ENCODE measurements around the gene TOR1AIP2.
"Not testable (repeated sequence)": the region's sequence is repeated elsewhere in the genome, so short reads cannot be mapped to it uniquely, and the experiment has no call there.

Gene TOR1AIP2

DNA sequence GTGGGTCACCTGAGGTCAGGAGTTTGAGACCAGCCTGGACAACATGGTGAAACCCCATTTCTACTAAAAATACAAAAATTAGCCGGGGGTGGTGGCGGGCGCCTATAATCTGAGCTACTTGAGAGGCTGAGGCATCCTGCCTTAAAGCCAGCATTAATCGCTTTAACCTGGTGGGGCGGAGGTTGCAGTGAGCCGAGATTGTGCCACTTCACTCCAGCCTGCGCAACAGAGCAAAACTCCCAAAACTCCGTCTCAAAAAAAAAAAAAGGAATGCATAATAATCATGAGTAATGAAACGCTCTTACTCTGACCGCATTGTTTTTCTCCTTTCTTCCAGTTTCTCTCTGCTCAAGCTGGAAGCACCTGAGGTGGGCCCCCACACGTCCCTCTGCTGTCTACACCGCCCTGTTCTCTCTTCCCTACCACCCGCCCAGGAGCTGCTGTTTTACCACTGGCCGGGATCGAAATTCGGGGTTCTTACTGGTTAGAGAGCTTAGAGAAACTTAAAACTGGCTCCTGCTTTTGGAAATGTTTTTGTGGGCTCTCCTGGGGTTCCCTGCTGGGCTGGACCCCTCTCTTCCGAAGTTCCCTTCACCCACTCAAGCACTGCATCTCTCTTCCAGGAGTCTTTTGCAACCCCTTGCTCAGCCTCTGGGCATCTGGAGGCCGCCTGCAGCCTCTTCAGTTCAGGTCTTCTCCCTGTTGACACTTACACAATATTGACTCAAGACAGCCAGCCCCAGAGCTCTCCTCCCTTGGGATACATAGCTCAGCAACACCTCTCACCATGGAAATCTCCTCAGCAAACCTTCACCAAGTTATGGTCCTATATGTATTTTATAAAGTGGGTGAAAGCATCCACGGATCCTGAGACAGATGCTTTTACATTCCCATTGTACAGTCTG, 72.1 kb downstream of the TOR1AIP2 start:
- DNase-seq, result no peak

DNA sequence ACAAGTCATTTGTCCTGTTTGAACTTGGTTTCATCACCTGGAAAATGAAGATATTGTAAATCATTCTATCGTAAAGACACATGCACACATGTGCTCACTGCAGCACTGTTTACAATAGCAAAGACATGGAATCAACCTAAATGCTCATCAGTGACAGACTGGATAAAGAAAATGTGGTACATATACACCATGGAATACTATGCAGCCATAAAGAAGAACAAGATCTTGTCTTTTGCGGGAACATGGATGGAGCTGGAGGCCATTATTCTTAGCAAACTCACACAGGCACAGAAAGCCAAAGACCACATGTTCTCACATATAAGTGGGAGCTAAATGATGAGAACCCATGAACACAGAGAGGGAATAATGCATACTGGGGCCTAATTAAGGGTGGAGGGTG, 73.2 kb downstream of the TOR1AIP2 start:
- DNase-seq, result not testable (repeated sequence)

- DNase-seq, result no peak
These were observed 73.7 kb downstream of the TOR1AIP2 start for GRCh38 chr1:179803918-179804317.

DNA sequence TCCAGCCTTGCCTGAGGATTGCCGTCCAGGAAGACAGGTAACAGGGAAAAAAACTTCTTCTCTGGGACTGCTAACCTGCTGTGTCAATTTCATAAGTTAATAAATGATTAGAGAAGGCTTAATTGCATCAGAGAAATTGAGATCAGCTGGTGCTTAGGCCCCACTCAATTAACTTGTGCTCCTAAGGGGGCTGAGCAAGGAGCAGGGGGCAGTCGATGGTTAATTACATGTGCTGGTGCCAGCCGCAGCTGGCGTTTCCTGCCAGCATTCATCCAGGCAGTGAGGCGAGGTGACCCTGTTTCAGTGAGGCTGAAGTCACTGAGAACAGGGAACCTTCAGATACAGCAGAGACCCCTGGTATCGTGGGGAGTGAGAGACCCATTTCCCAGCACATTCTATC, 74.5 kb downstream of the TOR1AIP2 start:
- no peak for DNase-seq

DNA sequence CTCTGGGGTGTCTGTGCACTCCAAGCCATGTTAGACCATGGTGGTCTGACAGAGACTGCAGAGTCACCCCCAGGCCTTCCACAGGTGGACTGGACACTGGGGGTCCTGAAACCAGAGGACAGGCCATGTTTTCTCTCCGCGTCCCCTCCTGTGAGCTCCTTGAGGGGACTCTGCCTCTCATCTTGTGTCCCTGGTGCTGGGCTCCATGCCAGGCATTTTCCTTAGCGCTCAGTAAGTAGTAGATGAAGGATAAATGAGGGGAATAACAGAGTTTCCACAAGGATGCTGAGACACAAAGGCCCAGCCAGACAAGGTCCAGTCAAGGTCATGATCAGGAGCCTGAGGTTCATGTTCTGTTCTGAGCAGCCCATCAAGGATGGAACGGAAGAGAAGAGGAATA, 77.1 kb downstream of the TOR1AIP2 start:
- no peak for DNase-seq

DNA sequence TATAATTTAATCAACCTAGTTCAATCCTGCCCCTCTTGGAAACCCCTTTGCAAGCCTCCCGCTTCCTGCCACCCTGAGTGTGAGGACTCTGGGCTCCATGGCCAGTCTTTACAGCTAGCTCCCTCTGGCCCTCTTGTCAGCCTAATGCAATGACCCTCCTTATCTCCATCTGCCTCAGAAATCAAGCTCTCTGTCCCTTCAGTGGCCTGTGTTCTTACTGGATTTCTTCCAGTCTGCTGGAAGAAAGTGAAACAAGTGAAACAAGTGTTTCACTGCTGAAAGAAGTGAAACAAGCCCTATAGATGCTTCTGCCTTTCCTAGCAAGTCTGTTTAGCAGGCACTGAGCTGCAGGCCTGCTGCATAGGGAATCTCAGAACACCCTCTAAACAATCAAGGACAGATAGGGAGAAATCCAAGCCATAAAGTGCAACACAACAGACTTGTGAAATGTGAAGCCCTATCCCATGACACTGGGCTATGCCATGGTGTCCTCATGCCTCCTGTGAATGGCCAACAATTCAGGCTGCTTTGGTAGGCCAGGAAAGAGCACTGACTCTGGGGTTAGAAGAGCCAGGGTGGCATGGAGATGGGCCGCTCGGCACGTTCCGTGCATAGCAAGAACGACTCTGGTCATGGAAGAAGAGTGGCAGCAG, 78.6 kb downstream of the TOR1AIP2 start:
- no peak for DNase-seq

DNA sequence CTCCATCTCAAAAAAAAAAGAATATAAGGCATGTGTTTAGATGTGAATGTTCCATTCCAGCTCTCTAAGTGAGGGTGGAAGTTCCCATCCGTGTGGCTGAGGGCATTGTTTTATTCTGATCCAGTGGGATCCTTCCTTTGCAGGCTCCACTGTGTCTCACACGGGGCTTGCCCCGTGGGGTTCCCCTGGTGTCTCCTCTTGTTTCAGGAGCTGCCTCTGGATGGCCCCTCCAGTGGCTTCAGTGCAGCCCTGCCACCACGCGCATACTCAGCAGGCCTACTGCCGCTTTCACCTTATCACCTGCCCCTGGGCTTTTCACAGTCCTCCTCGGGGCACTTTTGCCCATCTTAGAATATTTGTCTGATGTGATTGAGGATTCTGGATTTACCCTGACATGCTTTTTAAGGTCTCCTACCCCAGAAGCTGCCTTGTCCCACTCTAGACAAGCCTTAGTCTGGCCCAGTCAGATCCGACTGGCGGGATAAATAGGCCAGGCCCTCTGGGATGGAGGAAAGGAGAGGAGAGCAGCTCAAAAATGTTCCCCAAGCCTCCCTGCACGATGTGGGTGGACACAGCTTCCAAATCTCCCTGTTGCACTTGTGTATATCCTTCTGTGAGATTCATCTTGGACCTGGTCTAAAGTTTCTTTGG, 79.3 kb downstream of the TOR1AIP2 start:
- DNase-seq, result no peak

- DNase-seq, result no peak
These were observed 82.9 kb downstream of the TOR1AIP2 start for GRCh38 chr1:179794669-179795068.

DNA sequence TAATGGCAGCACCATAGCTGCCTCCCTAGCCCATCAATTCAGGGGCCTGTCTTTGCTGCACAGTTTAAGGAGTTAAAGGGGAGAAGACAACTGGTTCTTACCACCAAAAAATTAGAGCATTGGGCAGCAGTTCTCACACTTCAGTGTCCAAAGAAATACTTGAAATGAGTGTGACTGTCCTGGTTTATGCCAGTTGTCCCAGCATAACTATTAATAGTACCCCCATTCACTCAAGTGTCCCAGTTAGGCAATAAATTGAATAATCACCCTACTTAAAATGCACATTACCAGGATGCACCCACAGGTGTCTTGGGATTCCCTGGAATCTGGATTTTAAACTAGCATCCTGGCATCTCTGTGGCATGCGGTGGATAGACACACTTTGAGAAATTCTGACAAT, 83.5 kb downstream of the TOR1AIP2 start:
- DNase-seq, result no peak

DNA sequence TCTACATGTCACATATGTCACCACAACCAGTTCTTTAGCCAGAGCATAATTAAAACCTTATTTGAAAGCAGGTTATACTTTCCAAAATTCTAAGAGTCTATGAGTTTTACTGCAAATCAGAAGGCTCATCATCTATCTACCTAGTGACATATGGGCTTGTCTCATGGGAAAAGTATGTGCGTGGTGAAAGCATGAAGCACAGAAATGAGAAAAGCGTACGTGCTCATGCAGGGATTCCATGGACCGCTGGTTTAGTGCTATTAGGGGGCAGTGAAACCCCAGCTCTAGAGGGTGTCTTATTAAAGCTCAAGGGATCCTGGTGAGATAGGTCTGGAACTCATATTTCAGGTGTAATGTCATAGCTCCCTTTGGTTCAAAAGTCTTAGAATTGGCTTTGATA, 84.3 kb downstream of the TOR1AIP2 start:
- no peak for DNase-seq

Data from DMS79 treated with DMSO at 0.1 percent for 48 hours (cell line).